ENCODE data around the gene DNAL1. TPM values are rescaled to one million over a fixed set of nuclear protein-coding genes. Genes with fewer than 3 reads are reported as not detected.

DNAL1 gene
- total and polyA plus RNA-seq, 2 of the 13 experiments (the other 11 are each of a cell fraction or from before 2014, with no cell fraction given) = 1.4 to 13.3 TPM

DNA sequence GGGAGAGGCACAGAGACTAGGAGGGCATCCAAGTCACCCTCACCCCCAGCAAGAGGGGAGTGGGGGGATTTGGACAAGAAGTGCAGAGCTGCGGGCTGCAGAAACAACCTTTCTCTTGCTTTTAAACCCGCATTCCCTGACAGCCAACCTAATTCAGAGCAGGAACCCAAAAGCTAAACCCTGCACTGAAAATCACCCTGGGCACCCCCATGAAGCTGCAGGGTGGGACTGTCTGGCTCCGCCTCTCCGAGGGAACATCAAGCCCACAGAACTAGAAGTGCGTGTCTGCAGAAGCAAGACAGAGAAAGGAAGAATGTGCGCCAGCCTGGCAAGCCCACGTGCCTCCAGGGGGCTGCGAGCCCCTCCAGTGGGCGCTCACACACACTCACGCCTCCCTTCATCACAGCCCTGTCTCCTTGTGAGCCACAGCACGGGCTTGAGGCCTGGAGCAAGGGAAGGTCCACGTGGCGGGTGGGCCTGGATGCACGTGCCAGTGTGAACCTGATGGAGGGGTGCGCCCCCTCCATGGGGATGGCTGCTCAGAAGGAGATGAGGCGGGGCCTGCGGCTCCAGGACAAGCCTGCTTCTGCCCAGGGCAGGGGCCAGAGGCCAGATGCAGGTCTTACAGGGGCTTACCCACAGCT lies 97.2 kb downstream of the DNAL1 start (continued):
- TF ChIP-seq, protein P1, sequence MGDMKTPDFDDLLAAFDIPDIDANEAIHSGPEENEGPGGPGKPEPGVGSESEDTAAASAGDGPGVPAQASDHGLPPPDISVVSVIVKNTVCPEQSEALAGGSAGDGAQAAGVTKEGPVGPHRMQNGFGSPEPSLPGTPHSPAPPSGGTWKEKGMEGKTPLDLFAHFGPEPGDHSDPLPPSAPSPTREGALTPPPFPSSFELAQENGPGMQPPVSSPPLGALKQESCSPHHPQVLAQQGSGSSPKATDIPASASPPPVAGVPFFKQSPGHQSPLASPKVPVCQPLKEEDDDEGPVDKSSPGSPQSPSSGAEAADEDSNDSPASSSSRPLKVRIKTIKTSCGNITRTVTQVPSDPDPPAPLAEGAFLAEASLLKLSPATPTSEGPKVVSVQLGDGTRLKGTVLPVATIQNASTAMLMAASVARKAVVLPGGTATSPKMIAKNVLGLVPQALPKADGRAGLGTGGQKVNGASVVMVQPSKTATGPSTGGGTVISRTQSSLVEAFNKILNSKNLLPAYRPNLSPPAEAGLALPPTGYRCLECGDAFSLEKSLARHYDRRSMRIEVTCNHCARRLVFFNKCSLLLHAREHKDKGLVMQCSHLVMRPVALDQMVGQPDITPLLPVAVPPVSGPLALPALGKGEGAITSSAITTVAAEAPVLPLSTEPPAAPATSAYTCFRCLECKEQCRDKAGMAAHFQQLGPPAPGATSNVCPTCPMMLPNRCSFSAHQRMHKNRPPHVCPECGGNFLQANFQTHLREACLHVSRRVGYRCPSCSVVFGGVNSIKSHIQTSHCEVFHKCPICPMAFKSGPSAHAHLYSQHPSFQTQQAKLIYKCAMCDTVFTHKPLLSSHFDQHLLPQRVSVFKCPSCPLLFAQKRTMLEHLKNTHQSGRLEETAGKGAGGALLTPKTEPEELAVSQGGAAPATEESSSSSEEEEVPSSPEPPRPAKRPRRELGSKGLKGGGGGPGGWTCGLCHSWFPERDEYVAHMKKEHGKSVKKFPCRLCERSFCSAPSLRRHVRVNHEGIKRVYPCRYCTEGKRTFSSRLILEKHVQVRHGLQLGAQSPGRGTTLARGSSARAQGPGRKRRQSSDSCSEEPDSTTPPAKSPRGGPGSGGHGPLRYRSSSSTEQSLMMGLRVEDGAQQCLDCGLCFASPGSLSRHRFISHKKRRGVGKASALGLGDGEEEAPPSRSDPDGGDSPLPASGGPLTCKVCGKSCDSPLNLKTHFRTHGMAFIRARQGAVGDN (CRISPR knock-in tag; IDR thresholded peaks at IDR 0.05) = peak; percentile 65
- TF ChIP-seq THYN1 (CRISPR knock-in tag; IDR thresholded peaks at IDR 0.05; ENCODE audit: borderline replicate concordance, low read depth) (no peak), HDAC1 (CRISPR knock-in tag; IDR thresholded peaks at IDR 0.05) (no peak), SP5 (CRISPR knock-in tag; IDR thresholded peaks at IDR 0.05; ENCODE audit: borderline replicate concordance, low read depth) (no peak), ZNF329 (CRISPR knock-in tag; IDR thresholded peaks at IDR 0.05; ENCODE audit: low read depth) (no peak), ZBTB33 (CRISPR knock-in tag; IDR thresholded peaks at IDR 0.05) (peak; percentile 11; the same call in 1 of the 2 replicates), ZNF121 (CRISPR knock-in tag; IDR thresholded peaks at IDR 0.05) (no peak), HMG20A (CRISPR knock-in tag; IDR thresholded peaks at IDR 0.05; ENCODE audit: borderline replicate concordance) (no peak), ZNF724P (CRISPR knock-in tag; IDR thresholded peaks at IDR 0.05; ENCODE audit: borderline replicate concordance) (no peak), ZNF674 (CRISPR knock-in tag; IDR thresholded peaks at IDR 0.05; ENCODE audit: low read depth) (no peak), ZNF362 (CRISPR knock-in tag; IDR thresholded peaks at IDR 0.05; ENCODE audit: borderline replicate concordance) (0 out of 2 replicates have a peak, but pooled peaks have one; percentile 7), ZBTB42 (CRISPR knock-in tag; IDR thresholded peaks at IDR 0.05) (no peak), NFRKB (IDR thresholded peaks at IDR 0.05) (no peak), TEAD3 (CRISPR knock-in tag; optimal IDR thresholded peaks at IDR 0.05; ENCODE audit: borderline replicate concordance) (peak; percentile 12), ZNF83 (CRISPR knock-in tag; IDR thresholded peaks at IDR 0.05; ENCODE audit: borderline replicate concordance) (no peak)
- TF ChIP-seq, protein P2, sequence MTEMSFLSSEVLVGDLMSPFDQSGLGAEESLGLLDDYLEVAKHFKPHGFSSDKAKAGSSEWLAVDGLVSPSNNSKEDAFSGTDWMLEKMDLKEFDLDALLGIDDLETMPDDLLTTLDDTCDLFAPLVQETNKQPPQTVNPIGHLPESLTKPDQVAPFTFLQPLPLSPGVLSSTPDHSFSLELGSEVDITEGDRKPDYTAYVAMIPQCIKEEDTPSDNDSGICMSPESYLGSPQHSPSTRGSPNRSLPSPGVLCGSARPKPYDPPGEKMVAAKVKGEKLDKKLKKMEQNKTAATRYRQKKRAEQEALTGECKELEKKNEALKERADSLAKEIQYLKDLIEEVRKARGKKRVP (CRISPR knock-in tag; IDR thresholded peaks at IDR 0.05) = no peak
- TF ChIP-seq, protein P3, sequence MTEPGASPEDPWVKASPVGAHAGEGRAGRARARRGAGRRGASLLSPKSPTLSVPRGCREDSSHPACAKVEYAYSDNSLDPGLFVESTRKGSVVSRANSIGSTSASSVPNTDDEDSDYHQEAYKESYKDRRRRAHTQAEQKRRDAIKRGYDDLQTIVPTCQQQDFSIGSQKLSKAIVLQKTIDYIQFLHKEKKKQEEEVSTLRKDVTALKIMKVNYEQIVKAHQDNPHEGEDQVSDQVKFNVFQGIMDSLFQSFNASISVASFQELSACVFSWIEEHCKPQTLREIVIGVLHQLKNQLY (CRISPR knock-in tag; IDR thresholded peaks at IDR 0.05) = no peak
- TF ChIP-seq, protein P4, sequence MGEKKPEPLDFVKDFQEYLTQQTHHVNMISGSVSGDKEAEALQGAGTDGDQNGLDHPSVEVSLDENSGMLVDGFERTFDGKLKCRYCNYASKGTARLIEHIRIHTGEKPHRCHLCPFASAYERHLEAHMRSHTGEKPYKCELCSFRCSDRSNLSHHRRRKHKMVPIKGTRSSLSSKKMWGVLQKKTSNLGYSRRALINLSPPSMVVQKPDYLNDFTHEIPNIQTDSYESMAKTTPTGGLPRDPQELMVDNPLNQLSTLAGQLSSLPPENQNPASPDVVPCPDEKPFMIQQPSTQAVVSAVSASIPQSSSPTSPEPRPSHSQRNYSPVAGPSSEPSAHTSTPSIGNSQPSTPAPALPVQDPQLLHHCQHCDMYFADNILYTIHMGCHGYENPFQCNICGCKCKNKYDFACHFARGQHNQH (CRISPR knock-in tag; IDR thresholded peaks at IDR 0.05) = 0 out of 2 replicates have a peak, but pooled peaks have one; percentile 29

Data from HepG2 (cell line).